Measurements from ENCODE around the gene LRSAM1. TPM values are rescaled to one million over a fixed set of nuclear protein-coding genes. Genes with fewer than 3 reads are reported as not detected.

Gene LRSAM1
- total RNA-seq, 1 donor from 2014 or later, result 26.4 TPM

DNA sequence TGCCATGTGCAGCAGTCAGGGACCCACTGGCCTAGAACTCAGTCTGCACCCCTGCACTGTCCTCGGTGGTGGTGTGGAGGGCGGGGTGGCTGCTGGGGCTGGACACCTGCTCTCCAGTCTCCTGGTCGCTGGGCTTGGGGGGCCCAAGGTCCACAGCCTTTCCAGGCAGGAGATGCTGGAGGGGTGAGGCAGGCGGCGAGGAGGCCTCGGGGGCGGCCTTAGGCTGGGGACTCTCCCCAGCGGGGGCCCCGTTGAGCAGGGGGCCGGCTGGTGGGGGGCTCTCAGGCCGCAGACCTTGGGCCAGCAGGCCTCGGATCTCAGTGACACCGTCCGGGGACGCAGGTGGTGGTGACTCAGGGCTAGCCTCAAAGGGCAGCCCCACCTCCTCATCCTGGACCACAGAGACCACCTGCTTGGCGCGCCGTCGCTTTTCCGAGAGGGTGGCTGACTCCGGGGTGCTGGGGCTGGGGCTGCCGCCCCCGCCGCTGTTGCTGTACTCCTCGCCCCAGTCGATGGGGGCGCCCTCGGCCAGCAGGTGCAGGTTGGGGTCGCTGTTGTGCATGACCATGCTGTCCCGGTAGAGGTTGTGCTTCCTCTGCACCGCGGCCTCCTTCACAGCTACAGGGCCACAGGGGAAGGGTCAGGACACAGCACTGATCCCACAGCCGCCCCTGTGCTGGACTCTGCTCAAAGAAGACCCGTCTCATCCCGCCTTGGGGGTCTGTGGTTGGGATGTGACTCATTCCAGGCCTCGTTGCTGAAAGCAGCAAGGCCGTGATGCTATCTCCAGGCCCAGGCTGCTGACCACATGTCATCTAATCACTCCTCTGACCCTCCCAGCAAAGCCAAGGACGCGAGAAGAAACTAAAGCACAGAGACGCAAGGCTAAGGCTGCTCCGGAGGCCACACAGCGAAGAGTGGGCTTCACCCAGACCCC is 55.8 kb downstream of the LRSAM1 start:
- no peaks in the 10 kb centered on the region for H3K9me3 Mint-ChIP-seq
- DNase-seq (ENCODE audit: low spot score), result no peak
- H3K4me3 Mint-ChIP-seq (ENCODE audit: low read depth), result no peak overlapping the region
- no peaks in the 10 kb centered on the region for H3K27me3 Mint-ChIP-seq (ENCODE audit: low read depth)
- H3K4me1 Mint-ChIP-seq (ENCODE audit: low read depth), result no peaks in the 10 kb centered on the region
- no peak overlapping the region for H3K27ac Mint-ChIP-seq
- H3K36me3 Mint-ChIP-seq (ENCODE audit: low read depth), result no peaks in the 10 kb centered on the region
- intact Hi-C loops (cut with micrococcal nuclease), result no loop called here

DNA sequence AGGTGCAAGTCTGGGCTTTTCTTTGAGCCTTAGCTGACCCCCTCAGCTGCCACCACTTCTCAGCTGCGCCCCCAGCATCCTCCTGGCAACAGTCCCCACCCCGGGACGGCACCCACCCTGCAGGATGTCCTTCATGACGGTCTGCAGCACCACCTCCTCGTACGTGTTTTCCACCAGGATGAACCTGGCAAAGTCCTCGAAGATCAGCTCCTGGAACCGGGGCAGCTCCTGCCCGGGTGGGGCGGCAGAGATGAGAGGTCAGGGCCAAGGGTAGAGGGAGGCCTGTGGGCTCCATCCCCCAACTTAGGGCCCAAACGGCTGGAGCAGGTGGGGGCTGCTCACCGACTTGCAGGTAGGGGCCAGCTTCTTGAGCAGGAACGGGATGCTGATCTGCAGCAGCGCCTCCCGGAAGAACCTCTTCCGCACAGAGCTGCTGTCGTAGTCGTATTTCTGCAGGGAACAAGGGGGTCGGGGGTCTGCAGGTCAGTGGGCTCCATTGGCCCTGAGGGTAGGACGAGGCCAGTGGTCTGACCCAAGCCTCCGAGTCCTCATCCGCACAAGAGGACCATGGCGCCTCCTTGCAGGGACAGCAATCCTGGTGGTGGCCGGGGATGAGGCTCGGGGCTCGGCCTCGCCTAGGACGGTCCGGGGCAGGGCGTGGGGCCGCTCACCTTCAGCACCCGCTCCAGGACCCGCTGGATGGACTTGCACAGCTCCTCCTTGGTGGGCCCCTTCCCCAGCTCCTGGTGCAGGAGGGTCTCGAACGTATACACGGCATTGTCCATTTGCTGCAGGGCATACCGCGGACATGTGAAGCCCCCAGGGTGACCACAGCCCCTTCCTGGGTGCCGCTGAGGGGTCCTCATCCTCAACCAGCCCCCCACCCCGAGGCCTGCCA is 56.7 kb downstream of the LRSAM1 start:
- Mint-ChIP-seq H3K27ac (no peak overlapping the region), H3K9me3 (no peaks in the 10 kb centered on the region), H3K36me3 (ENCODE audit: low read depth) (peaks cover 4% of the 10 kb centered on the region), H3K4me3 (ENCODE audit: low read depth) (no peak overlapping the region), H3K27me3 (ENCODE audit: low read depth) (no peaks in the 10 kb centered on the region), H3K4me1 (ENCODE audit: low read depth) (no peaks in the 10 kb centered on the region)
- DNase-seq (ENCODE audit: low spot score), result no peak
- intact Hi-C loops (cut with micrococcal nuclease), result no loop called here

DNA sequence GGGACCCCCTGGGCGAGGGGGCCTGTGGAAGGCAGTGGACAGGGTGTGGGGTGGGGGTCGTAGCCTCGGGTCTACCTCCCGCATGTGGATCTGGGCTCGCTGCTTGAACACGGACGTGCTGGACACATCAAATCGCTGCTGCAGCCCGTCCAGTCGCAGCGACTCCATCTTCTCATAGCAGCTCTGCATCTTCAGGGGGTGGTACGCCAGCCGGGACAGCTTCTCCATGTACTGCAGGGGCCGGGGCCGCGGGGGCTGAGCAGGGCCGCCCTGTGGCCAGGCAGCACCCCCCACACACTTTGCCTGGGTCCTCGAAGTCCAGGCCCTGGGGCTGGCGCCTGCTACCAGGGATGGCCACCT is 57.6 kb downstream of the LRSAM1 start:
- Mint-ChIP-seq H3K36me3 (ENCODE audit: low read depth) (peaks cover 7% of the 10 kb centered on the region), H3K27me3 (ENCODE audit: low read depth) (no peaks in the 10 kb centered on the region), H3K27ac (no peak overlapping the region), H3K4me3 (ENCODE audit: low read depth) (no peak overlapping the region), H3K4me1 (ENCODE audit: low read depth) (no peaks in the 10 kb centered on the region), H3K9me3 (no peaks in the 10 kb centered on the region)
- no peak for DNase-seq (ENCODE audit: low spot score)
- intact Hi-C loops (cut with micrococcal nuclease), result no loop called here

DNA sequence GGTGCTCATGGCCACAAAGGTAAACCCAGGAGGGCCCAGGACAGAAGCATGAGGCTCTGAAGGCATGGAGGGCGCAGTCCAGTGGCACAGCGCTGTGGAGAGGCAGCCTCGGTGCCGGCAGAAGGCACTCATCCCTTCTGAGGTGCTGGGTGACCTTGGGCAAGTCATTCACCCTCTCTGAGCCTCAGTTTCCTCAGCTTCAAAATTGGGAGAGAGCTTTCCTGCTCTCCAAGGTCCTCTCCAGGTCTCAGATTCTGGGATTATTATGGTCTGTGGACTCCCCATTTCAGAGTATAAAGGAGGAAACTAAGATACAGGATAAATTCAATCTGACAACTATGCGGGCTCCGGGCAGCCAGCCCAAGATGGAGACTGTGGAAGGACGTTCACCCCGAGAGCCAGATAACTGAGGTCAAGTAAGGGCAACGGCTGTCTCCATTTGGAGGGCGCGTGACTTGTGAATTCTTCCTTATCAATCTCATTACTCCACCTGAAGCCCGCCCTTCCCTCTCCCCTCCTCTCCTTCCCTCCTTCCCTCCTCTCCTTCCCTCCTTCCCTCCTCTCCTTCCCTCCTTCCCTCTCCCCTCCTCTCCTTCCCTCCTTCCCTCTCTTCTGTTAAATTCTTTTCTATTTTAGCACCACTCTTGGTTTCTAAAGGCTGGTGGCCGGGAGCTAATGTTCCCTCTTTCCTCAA is 58.1 kb downstream of the LRSAM1 start:
- Mint-ChIP-seq H3K4me1 (ENCODE audit: low read depth) (no peaks in the 10 kb centered on the region), H3K36me3 (ENCODE audit: low read depth) (peaks cover 7% of the 10 kb centered on the region), H3K27ac (no peak overlapping the region), H3K9me3 (no peaks in the 10 kb centered on the region), H3K27me3 (ENCODE audit: low read depth) (no peaks in the 10 kb centered on the region), H3K4me3 (ENCODE audit: low read depth) (no peak overlapping the region)
- no peak for DNase-seq (ENCODE audit: low spot score)
- intact Hi-C loops (cut with micrococcal nuclease), result no loop called here

DNA sequence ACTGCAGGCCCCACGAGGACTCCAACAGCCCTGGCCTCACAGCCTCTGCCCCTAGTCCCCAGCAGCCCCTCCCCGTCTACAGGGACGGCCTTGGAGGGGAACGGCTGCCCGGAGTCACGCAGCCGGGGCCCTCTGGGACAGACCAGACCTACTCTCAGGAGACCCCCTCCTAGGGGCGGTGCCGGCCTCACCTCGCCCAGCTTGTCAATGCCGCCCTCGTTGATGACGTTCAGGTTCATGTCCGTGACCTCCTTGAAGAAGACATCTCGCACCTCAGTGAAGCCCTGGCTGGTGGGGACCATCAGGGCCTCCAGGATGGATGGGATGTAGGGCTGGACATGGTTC is 58.6 kb downstream of the LRSAM1 start:
- Mint-ChIP-seq H3K4me3 (ENCODE audit: low read depth) (no peak overlapping the region), H3K27me3 (ENCODE audit: low read depth) (no peaks in the 10 kb centered on the region), H3K27ac (no peak overlapping the region), H3K9me3 (no peaks in the 10 kb centered on the region), H3K36me3 (ENCODE audit: low read depth) (peaks cover 7% of the 10 kb centered on the region), H3K4me1 (ENCODE audit: low read depth) (no peaks in the 10 kb centered on the region)
- DNase-seq (ENCODE audit: low spot score), result no peak
- intact Hi-C loops (cut with micrococcal nuclease), result no loop called here

DNA sequence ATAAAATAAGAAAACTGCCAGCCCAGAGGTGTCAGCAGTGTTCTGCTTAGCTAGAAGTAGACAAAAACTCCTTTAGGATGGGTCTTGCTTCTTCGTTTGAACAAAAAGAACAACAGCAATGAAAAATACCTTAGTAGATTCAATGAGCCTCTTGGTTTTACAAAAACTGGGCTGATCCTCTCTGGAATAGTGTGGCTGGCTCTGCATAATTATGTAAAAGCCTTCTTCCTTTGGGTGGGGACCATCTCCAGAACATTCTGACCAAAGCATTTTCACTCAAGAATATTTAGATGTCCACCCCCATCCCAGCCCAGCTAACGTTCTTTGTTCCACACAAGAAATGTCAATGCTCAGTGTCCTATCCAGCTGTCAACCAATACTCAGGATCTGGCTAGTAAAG is 63.2 kb downstream of the LRSAM1 start:
- intact Hi-C loops (cut with micrococcal nuclease), result no loop called here
- no peak overlapping the region for H3K4me3 Mint-ChIP-seq (ENCODE audit: low read depth)
- peaks cover 13% of the 10 kb centered on the region for H3K36me3 Mint-ChIP-seq (ENCODE audit: low read depth)
- no peaks in the 10 kb centered on the region for H3K27me3 Mint-ChIP-seq (ENCODE audit: low read depth)
- no peak overlapping the region for H3K27ac Mint-ChIP-seq
- no peak for DNase-seq (ENCODE audit: low spot score)
- no peaks in the 10 kb centered on the region for H3K9me3 Mint-ChIP-seq
- H3K4me1 Mint-ChIP-seq (ENCODE audit: low read depth), result peaks cover 2% of the 10 kb centered on the region

DNA sequence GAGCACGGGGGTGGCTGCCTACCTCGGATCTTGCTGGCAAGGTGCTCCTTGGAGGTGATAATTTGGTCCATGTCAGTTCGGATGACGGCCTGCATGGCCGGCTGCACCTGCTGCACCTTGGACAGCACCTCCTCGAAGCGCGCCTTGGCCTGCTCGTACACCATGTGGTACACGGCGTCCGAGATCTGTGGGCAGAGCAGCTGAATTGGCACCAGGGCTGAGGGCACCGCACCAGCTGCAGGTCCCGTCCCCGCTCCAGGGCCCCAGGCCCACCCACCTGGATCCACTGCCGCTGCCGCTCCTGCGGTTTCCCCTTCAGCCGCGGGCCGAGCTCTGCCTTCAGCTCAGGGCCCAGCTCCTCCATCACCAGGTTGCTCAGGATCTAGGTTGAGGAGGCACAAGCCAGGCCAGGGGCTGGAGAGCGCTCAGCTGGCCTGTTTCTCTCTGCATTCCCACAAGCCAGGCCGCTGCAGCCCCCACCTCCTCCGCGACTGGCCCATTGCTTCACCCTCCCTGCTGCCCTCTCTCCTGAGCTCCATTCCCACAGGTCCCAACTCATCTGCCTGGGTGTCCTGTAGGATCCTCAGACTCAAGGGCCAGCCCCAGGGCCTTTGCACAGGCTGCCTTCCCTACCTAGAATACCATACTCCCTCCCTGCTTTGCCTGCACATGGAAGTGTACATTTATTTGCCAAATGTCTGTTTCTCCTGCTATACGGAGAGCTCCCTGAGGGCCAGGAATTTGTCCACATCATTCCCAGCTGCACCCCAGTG is 65.7 kb downstream of the LRSAM1 start:
- H3K4me3 Mint-ChIP-seq (ENCODE audit: low read depth), result no peak overlapping the region
- H3K36me3 Mint-ChIP-seq (ENCODE audit: low read depth), result peaks cover 21% of the 10 kb centered on the region
- intact Hi-C loops (cut with micrococcal nuclease), result no loop called here
- no peaks in the 10 kb centered on the region for H3K9me3 Mint-ChIP-seq
- no peak overlapping the region for H3K27ac Mint-ChIP-seq
- H3K27me3 Mint-ChIP-seq (ENCODE audit: low read depth), result no peaks in the 10 kb centered on the region
- peaks cover 2% of the 10 kb centered on the region for H3K4me1 Mint-ChIP-seq (ENCODE audit: low read depth)
- no peak for DNase-seq (ENCODE audit: low spot score)

DNA sequence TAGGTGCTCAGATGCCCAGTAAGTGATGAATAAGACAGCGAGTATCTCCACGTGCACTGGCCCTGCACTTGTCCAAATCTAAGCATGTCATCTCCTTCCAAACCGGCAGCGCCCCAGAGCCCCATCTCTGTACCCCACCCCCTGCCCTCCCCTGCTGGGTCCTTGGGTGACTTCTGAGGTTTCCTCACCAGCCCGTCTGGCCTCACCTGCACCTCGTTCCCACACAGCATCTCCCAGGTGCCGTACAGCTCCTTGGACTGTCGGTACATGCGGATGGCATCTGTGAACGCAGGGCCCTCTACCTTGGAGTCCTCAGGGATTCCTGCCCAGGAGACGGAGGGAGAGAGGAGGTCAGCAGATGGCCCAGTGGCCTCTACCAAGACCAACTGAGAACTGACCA is 66.3 kb downstream of the LRSAM1 start:
- intact Hi-C loops (cut with micrococcal nuclease), result no loop called here
- Mint-ChIP-seq H3K9me3 (peaks cover under 1% of the 10 kb centered on the region), H3K27me3 (ENCODE audit: low read depth) (no peaks in the 10 kb centered on the region), H3K4me3 (ENCODE audit: low read depth) (no peak overlapping the region), H3K36me3 (ENCODE audit: low read depth) (peaks cover 25% of the 10 kb centered on the region), H3K4me1 (ENCODE audit: low read depth) (peaks cover 2% of the 10 kb centered on the region), H3K27ac (no peak overlapping the region)
- DNase-seq (ENCODE audit: low spot score), result no peak

DNA sequence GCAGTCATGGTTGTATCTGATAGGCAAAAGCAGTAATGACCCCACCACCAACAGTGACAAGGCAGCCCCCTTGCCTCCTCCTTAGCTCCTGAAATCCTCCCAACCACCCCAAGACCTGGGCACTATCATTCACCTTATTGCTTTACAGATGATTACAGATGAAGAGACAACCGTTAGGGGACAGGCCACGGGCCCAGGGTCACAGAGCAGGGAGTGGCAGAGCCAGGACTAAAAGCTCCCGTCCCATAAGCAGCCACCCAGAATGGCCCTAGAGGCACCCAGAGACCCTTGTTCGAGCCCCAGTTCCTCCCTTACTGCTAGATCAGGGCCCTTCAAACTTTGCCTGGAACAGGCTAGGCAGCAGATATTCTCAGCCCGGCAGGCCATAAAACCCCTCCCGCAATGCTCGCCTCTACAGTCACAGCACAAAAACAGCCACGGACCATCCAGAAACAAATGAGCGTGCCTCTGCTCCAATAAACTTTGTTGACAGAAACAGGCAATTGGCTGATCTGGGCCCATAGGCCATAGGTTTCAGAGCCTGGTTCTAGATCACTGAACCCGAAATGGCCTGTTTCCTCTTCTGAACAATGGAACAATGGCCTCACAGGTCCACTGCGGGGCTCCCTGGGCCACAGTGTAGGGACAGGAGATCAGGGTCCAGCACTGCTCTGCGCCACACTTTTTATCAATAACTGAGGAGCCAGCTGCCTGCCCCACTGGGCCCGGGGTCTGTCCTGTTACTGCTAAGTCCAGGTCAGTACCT is 67.0 kb downstream of the LRSAM1 start:
- Mint-ChIP-seq H3K4me3 (ENCODE audit: low read depth) (no peak overlapping the region), H3K4me1 (ENCODE audit: low read depth) (peaks cover 2% of the 10 kb centered on the region), H3K9me3 (peaks cover 7% of the 10 kb centered on the region), H3K36me3 (ENCODE audit: low read depth) (peaks cover 25% of the 10 kb centered on the region), H3K27me3 (ENCODE audit: low read depth) (no peaks in the 10 kb centered on the region), H3K27ac (no peak overlapping the region)
- no peak for DNase-seq (ENCODE audit: low spot score)
- intact Hi-C loops (cut with micrococcal nuclease), result no loop called here

DNA sequence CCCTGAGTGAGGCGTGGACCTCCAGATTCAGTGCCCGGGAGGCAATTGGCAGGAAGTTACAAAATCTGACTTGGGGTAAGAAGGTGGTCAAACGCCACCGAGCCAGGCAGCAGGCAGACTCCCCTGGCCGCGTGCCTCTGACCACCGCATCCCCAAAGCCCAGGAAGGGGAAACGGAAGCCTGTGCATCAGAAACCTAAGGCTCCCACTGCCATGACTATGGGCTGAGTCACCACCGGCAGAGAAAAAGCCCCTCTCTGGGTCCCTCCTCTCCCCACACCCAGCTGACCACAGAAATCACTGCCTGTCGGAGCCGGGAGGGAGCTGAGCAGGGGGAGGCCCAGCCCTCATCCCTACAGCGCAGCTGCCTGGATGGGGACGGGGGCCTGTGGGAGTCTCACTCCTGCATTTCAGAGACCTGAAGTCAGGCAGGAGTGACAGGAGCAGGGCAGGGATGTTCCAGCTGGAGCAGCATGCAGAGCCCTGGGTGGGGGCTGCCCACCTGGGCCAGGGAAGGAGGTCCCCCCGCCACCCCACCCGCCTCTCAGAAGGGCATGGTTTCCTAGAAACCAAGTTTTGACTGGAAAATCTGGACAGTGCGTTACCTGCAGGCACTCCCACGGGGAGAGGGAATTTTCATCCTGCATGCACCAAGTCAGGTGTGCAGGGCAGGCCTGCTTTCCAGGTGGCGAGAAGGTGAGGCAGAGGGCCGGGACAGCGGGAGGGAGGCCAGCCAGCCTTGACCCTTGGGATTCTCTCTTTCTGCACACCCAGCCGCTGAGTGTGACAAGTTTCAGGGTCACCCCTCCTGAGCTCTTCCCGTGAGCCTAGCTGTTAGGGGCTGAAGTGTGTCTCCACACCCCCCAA is 68.2 kb downstream of the LRSAM1 start:
- peaks cover 14% of the 10 kb centered on the region for H3K9me3 Mint-ChIP-seq
- H3K4me3 Mint-ChIP-seq (ENCODE audit: low read depth), result no peak overlapping the region
- intact Hi-C loops (cut with micrococcal nuclease), result no loop called here
- no peak for DNase-seq (ENCODE audit: low spot score)
- H3K36me3 Mint-ChIP-seq (ENCODE audit: low read depth), result peaks cover 37% of the 10 kb centered on the region
- no peak overlapping the region for H3K27ac Mint-ChIP-seq
- peaks cover 2% of the 10 kb centered on the region for H3K4me1 Mint-ChIP-seq (ENCODE audit: low read depth)
- no peaks in the 10 kb centered on the region for H3K27me3 Mint-ChIP-seq (ENCODE audit: low read depth)
